Astrocyte of the spinal cord (primary cell): ENCODE results near the gene RAET1E.

Experiments
- DNase-seq: peaks from one replicate; pipeline ENCODE4 v3.0.0; 2011; ENCODE audit warnings: low read depth, low spot score
- H3K4me3 ChIP-seq: 2 replicates; pipeline ENCODE4 v1.5.1; 2011; ENCODE audit warnings: low read depth, mild to moderate bottlenecking, low read length, moderate library complexity
- in situ Hi-C: cut with HindIII; loops from 2 replicates; pipeline ENCODE4 v1.10.0; 2017; ENCODE audit warnings: low sequenced_read_pairs
- TF ChIP-seq, protein P1 (sequence below): IDR thresholded peaks from 2 replicates; pipeline ENCODE4 v1.5.1; 2012; ENCODE audit warnings: low read depth, mild to moderate bottlenecking, low read length, inconsistent platforms

The RAET1E gene

GRCh38 chr6:149901444-149902140 is 3.7 kb upstream of the RAET1E start:
- no peak for DNase-seq
- H3K4me3 ChIP-seq = no peak overlapping the region
- TF ChIP-seq, protein P1, sequence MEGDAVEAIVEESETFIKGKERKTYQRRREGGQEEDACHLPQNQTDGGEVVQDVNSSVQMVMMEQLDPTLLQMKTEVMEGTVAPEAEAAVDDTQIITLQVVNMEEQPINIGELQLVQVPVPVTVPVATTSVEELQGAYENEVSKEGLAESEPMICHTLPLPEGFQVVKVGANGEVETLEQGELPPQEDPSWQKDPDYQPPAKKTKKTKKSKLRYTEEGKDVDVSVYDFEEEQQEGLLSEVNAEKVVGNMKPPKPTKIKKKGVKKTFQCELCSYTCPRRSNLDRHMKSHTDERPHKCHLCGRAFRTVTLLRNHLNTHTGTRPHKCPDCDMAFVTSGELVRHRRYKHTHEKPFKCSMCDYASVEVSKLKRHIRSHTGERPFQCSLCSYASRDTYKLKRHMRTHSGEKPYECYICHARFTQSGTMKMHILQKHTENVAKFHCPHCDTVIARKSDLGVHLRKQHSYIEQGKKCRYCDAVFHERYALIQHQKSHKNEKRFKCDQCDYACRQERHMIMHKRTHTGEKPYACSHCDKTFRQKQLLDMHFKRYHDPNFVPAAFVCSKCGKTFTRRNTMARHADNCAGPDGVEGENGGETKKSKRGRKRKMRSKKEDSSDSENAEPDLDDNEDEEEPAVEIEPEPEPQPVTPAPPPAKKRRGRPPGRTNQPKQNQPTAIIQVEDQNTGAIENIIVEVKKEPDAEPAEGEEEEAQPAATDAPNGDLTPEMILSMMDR = no peak
- in situ Hi-C loops = no loop called here

DNA sequence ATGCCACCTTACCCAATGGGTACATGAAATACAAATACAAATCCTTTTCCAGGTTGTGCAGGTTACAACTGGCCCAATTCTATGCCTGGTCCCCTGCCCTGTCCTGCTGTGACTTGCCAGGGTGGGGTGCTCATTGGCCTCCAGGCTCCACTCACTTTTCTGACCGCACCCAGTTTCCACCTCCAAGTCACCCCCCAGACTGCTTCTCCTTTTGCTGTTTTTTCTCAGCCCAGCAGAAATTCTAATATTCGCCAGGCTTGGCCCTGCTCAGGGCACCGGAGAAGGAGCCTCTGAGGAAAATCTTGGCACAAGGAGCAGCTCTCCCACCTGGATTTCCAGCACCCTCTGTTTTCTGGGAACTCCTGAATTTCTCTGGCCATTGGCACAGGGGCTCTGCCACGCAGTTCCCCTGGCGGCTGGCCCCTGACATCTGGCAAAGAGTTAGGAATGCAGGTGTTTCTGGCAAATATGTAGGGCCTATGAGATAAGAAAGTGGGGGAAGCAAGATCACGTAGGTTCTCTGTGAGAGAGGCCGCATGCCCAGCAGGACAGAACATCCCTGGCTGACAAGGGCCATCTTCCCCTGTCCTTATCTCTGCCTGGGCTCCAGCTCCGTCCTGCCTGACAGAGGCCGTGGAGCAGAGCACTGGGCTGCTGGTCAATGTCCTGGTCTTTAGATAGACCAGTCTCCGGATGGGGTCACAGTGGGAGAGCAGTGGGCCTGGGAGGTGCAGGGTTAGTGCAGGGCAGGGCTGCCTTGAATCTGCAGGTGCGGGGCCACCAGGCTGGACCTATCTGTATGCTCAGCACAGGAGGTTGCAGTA is 2.9 kb upstream of the RAET1E start:
- no peak overlapping the region for H3K4me3 ChIP-seq
- DNase-seq = no peak

GRCh38 chr6:149899926-149900619 is 2.2 kb upstream of the RAET1E start:
- in situ Hi-C loops = no loop called here
- DNase-seq = no peak
- TF ChIP-seq, protein P1 = no peak

More for the DNA sequence above, 2.9 kb upstream of the RAET1E start:
- in situ Hi-C loops = no loop called here
- TF ChIP-seq, protein P1 = no peak

DNA sequence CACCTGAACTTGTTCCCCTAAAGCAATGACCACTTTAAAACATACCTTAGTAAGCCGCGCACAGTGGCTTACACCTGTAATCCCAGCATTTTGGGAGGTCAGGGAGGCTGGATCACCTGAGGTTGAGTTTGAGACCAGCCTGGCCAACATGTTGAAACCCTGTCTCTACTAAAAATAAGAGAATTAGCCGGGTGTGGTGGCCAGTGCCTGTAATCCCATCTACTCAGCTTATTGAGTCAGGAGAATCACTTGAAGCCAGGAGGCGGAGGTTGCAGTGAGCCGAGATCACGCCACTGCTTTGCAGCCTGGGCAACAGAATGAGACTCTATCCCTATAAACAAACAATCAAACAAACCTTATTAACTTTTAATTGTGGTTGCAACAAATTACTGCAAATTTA is 1.6 kb upstream of the RAET1E start:
- in situ Hi-C loops = no loop called here
- no peak for DNase-seq
- TF ChIP-seq, protein P1 = no peak
- no peak overlapping the region for H3K4me3 ChIP-seq

More at GRCh38 chr6:149899926-149900619, 2.2 kb upstream of the RAET1E start:
- no peak overlapping the region for H3K4me3 ChIP-seq

- no peak for DNase-seq
- in situ Hi-C loops = no loop called here
- TF ChIP-seq, protein P1 = no peak
- H3K4me3 ChIP-seq = no peak overlapping the region
These were observed 1.1 kb upstream of the RAET1E start for GRCh38 chr6:149898966-149899365.

GRCh38 chr6:149897015-149897697 is 757 bp downstream of the RAET1E start:
- TF ChIP-seq, protein P1 = no peak
- in situ Hi-C loops = no loop called here
- no peak overlapping the region for H3K4me3 ChIP-seq
- DNase-seq = peak; percentile 88
